ENCODE data around the gene COA5. TPM values are rescaled to one million over a fixed set of nuclear protein-coding genes. Genes with fewer than 3 reads are reported as not detected.

COA5 gene
- total and polyA plus RNA-seq, 2 donors (not counting 1 experiment from before 2014, with no cell fraction given): 22.5 to 38.6 TPM

DNA sequence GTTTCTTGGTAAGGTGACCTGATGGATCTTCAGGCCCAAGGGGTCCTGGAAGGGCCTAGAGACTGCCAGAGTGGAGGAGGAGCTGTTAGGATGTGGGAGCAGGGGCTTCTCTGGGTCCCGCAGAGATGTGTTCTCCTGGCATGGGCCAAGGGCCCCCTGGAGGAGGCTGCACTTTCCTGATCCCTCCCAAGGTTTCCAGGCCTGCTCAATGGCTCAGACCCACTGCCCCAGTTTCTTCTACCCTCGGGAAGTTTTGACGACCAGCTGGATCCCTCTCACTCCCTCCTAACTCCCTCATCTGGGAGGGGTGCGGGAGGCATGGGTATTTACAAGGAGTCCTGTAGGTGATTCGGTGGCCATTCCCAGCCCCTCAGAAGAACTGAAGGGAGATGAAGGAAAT lies 36.1 kb downstream of the COA5 start:
- no peaks in the 10 kb centered on the region for H4K20me1 ChIP-seq (ENCODE audit: control insufficient read depth, extremely low read depth, insufficient read depth, low read length)
- H3K36me3 ChIP-seq (ENCODE audit: control insufficient read depth, insufficient read depth, low read length): peaks cover 5% of the 10 kb centered on the region
- H2AFZ ChIP-seq (ENCODE audit: low read length): no peak overlapping the region
- no peak for TF ChIP-seq EZH2 (IDR thresholded peaks at IDR 0.05; ENCODE audit: low read length, missing control alignments)
- TF ChIP-seq, protein P1, sequence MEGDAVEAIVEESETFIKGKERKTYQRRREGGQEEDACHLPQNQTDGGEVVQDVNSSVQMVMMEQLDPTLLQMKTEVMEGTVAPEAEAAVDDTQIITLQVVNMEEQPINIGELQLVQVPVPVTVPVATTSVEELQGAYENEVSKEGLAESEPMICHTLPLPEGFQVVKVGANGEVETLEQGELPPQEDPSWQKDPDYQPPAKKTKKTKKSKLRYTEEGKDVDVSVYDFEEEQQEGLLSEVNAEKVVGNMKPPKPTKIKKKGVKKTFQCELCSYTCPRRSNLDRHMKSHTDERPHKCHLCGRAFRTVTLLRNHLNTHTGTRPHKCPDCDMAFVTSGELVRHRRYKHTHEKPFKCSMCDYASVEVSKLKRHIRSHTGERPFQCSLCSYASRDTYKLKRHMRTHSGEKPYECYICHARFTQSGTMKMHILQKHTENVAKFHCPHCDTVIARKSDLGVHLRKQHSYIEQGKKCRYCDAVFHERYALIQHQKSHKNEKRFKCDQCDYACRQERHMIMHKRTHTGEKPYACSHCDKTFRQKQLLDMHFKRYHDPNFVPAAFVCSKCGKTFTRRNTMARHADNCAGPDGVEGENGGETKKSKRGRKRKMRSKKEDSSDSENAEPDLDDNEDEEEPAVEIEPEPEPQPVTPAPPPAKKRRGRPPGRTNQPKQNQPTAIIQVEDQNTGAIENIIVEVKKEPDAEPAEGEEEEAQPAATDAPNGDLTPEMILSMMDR (conservative IDR thresholded peaks at IDR 0.05 in 1 of 2, IDR thresholded peaks at IDR 0.05 in 1 of 2; ENCODE audit: low read depth in 1 of 2, low read length in 2 of 2): no peak
- no peaks in the 10 kb centered on the region for H3K9me3 ChIP-seq (ENCODE audit: control insufficient read depth, insufficient read depth, low read depth, low read length)
- no peaks in the 10 kb centered on the region for H3K79me2 ChIP-seq (ENCODE audit: control insufficient read depth, insufficient read depth, low read length)
- H3K4me1 ChIP-seq (ENCODE audit: control insufficient read depth, extremely low read depth, insufficient read depth, low read length): no peaks in the 10 kb centered on the region
- H3K27me3 ChIP-seq (ENCODE audit: control insufficient read depth, insufficient read depth, low read length): no peaks in the 10 kb centered on the region
- no peak overlapping the region for H3K27ac ChIP-seq (ENCODE audit: insufficient read depth, low read length)
- no peak overlapping the region for H3K4me2 ChIP-seq (ENCODE audit: extremely low read depth, insufficient read depth, low read length)
- DNase-seq (ENCODE audit: low read depth in 2 of 2): no peak
- no peak overlapping the region for H3K9ac ChIP-seq (ENCODE audit: insufficient read depth, low read length)
- no peak overlapping the region for H3K4me3 ChIP-seq (replicated peaks in 1 of 4; ENCODE audit: control extremely low read depth in 1 of 4, insufficient read depth in 1 of 4, low read depth in 3 of 4, low read length in 4 of 4)

DNA sequence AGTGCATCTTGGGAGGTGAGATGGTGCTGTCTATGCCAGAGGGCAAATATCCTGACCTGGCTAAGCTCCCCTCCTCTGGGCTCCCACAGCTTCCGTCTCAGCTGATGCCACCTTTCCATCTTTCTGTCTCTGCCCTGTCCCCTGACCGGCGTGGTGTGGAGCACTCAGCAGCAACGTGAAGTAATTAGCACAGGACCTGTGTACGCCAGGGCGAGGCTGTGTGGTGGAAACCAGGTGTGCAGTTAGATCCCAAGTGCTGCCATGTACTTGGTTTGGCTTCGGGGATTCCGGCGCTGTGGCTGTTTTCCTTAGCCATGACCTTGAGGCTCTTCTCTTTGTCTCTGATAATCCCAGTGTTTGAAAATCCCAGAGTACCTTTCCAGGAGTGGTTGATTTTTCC lies 36.5 kb downstream of the COA5 start:
- no peaks in the 10 kb centered on the region for H3K9me3 ChIP-seq (ENCODE audit: control insufficient read depth, insufficient read depth, low read depth, low read length)
- no peak overlapping the region for H3K9ac ChIP-seq (ENCODE audit: insufficient read depth, low read length)
- peaks cover 5% of the 10 kb centered on the region for H3K36me3 ChIP-seq (ENCODE audit: control insufficient read depth, insufficient read depth, low read length)
- H2AFZ ChIP-seq (ENCODE audit: low read length): no peak overlapping the region
- H3K27ac ChIP-seq (ENCODE audit: insufficient read depth, low read length): no peak overlapping the region
- H3K79me2 ChIP-seq (ENCODE audit: control insufficient read depth, insufficient read depth, low read length): no peaks in the 10 kb centered on the region
- H3K4me3 ChIP-seq (replicated peaks in 1 of 4; ENCODE audit: control extremely low read depth in 1 of 4, insufficient read depth in 1 of 4, low read depth in 3 of 4, low read length in 4 of 4): no peak overlapping the region
- no peak overlapping the region for H3K4me2 ChIP-seq (ENCODE audit: extremely low read depth, insufficient read depth, low read length)
- no peaks in the 10 kb centered on the region for H4K20me1 ChIP-seq (ENCODE audit: control insufficient read depth, extremely low read depth, insufficient read depth, low read length)
- no peaks in the 10 kb centered on the region for H3K27me3 ChIP-seq (ENCODE audit: control insufficient read depth, insufficient read depth, low read length)
- TF ChIP-seq, protein P1 (conservative IDR thresholded peaks at IDR 0.05 in 1 of 2, IDR thresholded peaks at IDR 0.05 in 1 of 2; ENCODE audit: low read depth in 1 of 2, low read length in 2 of 2): no peak
- TF ChIP-seq EZH2 (IDR thresholded peaks at IDR 0.05; ENCODE audit: low read length, missing control alignments): no peak
- no peaks in the 10 kb centered on the region for H3K4me1 ChIP-seq (ENCODE audit: control insufficient read depth, extremely low read depth, insufficient read depth, low read length)
- no peak for DNase-seq (ENCODE audit: low read depth in 2 of 2)

DNA sequence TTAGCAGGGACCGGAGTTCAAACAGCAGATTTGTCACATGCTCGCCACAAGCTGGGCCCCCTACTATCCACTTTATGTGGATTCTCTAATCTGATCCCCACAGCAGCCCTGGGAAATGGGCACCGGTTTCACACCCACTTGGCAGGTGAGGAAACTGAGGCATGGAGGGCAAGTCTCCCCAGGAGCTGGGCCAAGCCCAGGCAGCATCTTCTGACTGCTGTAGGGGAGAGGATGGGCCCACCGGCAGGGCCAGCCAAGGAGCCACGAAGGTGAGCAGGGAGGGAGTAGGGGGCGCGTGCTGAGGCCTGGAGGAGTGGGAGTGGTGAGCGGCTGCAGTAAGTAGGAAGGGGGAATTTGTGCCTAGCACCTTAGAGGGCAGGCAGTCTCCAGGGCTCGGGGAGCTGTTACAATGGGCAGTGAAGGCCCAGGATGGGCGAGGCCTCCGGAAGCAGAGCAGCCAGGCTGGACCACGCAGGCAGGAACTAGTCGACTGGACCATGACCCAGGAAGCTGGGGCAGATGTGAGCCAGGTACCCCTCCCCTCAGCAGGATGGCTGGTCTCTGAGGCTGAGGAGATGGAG lies 37.1 kb downstream of the COA5 start:
- no peak overlapping the region for H3K9ac ChIP-seq (ENCODE audit: insufficient read depth, low read length)
- no peak overlapping the region for H2AFZ ChIP-seq (ENCODE audit: low read length)
- no peak overlapping the region for H3K27ac ChIP-seq (ENCODE audit: insufficient read depth, low read length)
- no peak overlapping the region for H3K4me2 ChIP-seq (ENCODE audit: extremely low read depth, insufficient read depth, low read length)
- no peaks in the 10 kb centered on the region for H3K9me3 ChIP-seq (ENCODE audit: control insufficient read depth, insufficient read depth, low read depth, low read length)
- TF ChIP-seq EZH2 (IDR thresholded peaks at IDR 0.05; ENCODE audit: low read length, missing control alignments): no peak
- TF ChIP-seq, protein P1 (conservative IDR thresholded peaks at IDR 0.05 in 1 of 2, IDR thresholded peaks at IDR 0.05 in 1 of 2; ENCODE audit: low read depth in 1 of 2, low read length in 2 of 2): no peak
- peaks cover 5% of the 10 kb centered on the region for H3K36me3 ChIP-seq (ENCODE audit: control insufficient read depth, insufficient read depth, low read length)
- H3K4me3 ChIP-seq (replicated peaks in 1 of 4; ENCODE audit: control extremely low read depth in 1 of 4, insufficient read depth in 1 of 4, low read depth in 3 of 4, low read length in 4 of 4): no peak overlapping the region
- H3K27me3 ChIP-seq (ENCODE audit: control insufficient read depth, insufficient read depth, low read length): no peaks in the 10 kb centered on the region
- no peaks in the 10 kb centered on the region for H3K4me1 ChIP-seq (ENCODE audit: control insufficient read depth, extremely low read depth, insufficient read depth, low read length)
- H4K20me1 ChIP-seq (ENCODE audit: control insufficient read depth, extremely low read depth, insufficient read depth, low read length): no peaks in the 10 kb centered on the region
- no peaks in the 10 kb centered on the region for H3K79me2 ChIP-seq (ENCODE audit: control insufficient read depth, insufficient read depth, low read length)
- no peak for DNase-seq (ENCODE audit: low read depth in 2 of 2)
